NOMO-1 (cell line): ENCODE results near the gene PEX10.

ENCODE experiments used
- DNase-seq, 2 experiments: peaks; one replicate each; lab custom pipeline; 2025; ENCODE audit not compliant: unreplicated experiment in 2 of 2; lab: John Stamatoyannopoulos, UW

PEX10 gene

GRCh38 chr1:2405588-2406295 is 6.6 kb downstream of the PEX10 start:
- DNase-seq = no peak

DNA sequence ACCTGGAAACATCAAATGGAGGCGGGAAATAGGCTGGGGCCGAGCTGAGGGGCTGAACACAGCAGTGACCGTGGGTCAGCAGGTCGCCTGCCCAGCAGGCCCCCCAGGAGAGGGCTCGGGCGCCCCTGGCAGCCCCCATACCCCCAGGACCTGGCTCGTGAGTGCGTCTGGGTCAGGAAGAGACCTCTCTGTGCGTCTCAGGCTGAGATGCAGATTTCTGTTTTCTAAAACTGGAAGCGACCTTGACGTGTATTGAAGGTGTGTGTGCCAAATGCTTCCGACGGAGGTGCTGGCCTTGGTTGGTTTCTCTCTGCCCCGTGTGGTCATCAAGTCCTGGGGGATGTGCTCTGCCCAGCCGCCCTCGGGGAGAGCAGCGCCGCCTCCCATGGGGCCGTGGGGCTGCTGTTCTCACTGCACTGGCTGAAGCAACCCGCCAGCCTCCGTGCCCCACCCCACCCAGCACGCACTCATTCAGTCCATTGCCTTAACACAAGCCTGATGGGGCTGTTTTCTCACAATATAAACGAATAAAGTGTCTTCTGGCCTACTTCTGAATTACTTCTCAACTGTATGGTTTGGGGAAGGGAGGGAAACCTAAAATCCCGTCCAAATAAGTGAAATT is 7.4 kb downstream of the PEX10 start:
- no peak for DNase-seq

GRCh38 chr1:2404142-2404889 is 8.0 kb downstream of the PEX10 start:
- DNase-seq = no peak

GRCh38 chr1:2403273-2403672 is 9.1 kb downstream of the PEX10 start:
- DNase-seq = no peak

GRCh38 chr1:2402420-2402819 is 9.9 kb downstream of the PEX10 start:
- DNase-seq = no peak

DNA sequence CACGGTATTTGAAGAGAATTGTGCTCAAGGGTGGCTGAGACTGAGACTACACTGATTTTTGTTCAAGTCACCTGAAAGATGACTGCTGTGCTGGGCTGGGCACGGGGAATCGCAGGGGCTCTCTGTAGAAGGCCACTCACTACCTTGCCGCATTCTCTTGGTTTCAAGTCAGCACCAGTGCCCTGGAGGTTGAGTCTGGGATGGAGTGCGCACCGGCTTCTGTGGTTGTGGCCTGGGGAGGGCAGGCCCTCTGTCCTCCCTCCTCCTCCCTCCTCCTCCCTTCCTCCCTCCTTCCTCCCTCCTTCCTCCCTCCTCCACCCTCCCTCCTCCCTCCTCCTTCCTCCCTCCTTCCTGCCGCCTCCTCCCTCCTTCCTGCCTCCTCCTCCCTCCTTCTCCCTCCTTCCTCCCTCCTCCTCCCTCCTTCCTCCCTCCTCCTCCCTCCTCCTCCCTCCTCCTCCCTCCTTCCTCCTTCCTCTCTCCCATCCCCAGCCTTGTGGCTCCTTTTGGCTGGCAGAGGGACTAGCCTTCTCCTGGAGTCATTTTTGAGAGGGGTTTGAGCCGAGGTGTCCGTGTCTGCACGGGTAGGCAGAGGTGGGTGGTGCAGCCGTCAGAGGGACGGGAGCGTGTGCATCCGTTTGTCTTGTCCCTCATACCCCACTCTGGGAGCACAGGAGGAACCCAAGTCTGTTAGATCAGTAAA is 11.3 kb downstream of the PEX10 start:
- no peak for DNase-seq

- no peak for DNase-seq
Observed at GRCh38 chr1:2400576-2400909, 11.8 kb downstream of the PEX10 start.

- no peak for DNase-seq
Observed at GRCh38 chr1:2399890-2400575, 12.3 kb downstream of the PEX10 start.

GRCh38 chr1:2398871-2399270 is 13.5 kb downstream of the PEX10 start:
- no peak for DNase-seq

GRCh38 chr1:2397007-2397679 is 15.2 kb downstream of the PEX10 start:
- no peak for DNase-seq

GRCh38 chr1:2396476-2396875 is 15.9 kb downstream of the PEX10 start:
- DNase-seq = no peak

DNA sequence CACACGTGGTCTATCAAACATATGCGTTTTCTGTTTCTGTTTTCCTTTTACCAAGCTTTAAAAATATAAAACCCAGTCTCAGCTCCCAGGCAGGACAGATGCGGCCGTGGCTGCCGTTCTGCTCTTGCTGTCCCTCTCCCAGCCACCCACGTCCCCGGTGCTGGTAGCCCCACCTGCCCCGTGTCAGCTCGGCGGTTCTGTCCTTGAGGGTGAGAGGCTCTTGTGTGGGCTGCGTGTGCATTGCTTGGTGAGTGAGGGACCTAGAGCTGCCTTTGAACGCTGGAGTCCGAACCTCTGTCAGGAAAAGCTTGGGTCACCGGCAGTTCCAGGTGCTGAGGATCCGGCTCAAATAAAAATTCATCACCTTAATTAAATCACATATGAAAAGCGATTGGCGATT is 16.3 kb downstream of the PEX10 start:
- DNase-seq = no peak

DNA sequence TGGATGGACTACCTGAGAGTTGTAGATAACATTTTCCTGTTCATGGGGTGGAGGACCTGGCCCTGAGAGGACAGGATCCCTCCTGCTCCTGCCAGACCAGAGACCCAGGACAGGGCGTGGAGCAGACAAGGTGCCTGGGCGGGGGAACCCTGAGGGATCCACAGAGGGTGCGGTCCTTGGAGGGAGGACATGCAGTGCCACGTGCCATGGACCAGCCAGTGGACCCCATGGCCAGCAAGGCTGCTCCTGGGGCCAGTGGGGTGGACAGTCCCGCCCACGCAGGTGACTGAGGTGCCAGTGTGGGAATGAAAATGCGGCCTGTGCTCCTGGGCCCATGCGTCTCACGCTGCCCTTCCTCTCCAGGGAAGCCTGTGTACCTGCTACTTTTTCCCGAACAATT is 17.1 kb downstream of the PEX10 start:
- no peak for DNase-seq

DNA sequence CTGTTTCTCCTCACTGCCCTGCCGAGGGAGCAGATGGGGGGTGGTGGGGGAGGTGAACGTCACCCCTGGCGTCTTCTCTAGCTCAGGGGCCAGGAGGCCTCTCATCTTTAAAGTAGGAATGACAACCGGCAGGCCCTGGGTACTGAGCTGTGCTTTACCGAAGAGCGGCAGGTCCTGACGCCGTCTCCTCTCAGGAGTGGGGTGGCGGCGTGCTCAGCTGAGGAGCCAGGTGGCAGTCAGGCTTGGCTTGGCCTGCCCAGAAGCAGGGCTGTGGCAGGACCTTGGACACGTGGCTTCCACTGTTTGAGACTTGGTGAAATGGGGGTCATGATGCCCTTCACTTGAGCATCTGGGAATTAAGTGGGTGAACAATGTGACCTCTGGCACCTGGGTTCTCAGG is 17.6 kb downstream of the PEX10 start:
- DNase-seq = no peak

DNA sequence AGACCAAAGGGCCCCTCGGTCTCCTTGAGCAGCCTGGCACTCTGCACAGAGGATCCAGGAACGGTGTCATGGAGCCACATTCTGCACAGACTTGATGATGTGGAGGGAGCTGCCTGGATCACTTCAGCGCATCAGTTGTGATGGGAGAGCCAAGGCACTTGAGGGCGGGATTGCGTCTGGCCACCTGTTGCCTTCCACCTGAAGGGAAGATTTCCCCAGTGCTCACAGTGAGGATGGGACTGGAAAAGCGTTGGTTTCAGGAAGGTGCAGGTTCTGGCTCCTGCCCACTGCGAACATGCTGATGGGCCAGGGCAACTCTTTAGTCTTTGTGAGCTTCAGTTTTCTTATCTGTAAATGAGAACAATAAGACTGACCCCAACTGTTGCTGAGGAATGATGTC is 18.1 kb downstream of the PEX10 start:
- no peak for DNase-seq

- DNase-seq = no peak
Observed at GRCh38 chr1:2393471-2393877, 18.9 kb downstream of the PEX10 start.

DNA sequence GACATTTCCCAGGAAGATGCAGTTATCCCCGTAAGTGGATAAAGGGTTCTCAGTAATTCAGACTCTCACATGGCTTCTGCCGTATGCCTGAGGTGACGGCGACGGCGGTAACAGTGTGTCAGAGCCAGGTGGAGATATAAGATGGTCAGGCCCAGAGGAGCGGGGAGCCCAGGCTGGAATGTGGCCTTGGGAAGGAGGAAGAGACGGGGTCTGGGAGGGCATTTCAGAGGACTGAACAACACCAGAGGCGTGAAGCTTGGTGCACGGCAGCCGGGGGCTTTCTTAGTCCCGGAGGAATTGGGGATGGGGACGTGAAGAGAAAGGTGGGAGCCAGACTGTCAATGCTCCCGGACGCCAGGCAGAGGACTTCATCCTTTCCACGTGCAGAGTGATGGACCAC is 19.7 kb downstream of the PEX10 start:
- DNase-seq = no peak

GRCh38 chr1:2391931-2392509 is 20.3 kb downstream of the PEX10 start:
- DNase-seq = no peak

GRCh38 chr1:2391041-2391930 is 21.1 kb downstream of the PEX10 start, which contains the start of the genes MORN1 and RER1:
TSS of gene MORN1 (minus strand) at chr1:2391554. CDS start at chr1:2391533, 21 bp downstream.
TSS of gene RER1 (plus strand) at chr1:2391841. CDS start at chr1:2395791, 3,950 bp downstream.
- peak; percentile 99 to 100 for DNase-seq
